Smooth muscle cell (in vitro differentiated cells): ENCODE data around the gene INPP5D. TPM values are rescaled to one million over a fixed set of nuclear protein-coding genes. Genes with fewer than 3 reads are reported as not detected.

Experiments used
- DNase-seq: peaks from one replicate; lab custom pipeline; 2025; ENCODE audit not compliant: unreplicated experiment; lab: John Stamatoyannopoulos, UW
- H2AFZ ChIP-seq: fragments of 200-600 bp; sonication (generic); 2 replicates; pipeline ENCODE4 v1.6.0; 2016; ENCODE audit warnings: antibody characterized with exemption, low read depth, mild to moderate bottlenecking
- H3F3A ChIP-seq: fragments of 200-600 bp; sonication (generic); 2 replicates; pipeline ENCODE4 v1.6.0; 2017; ENCODE audit warnings: antibody characterized with exemption, low read depth
- H3K27ac ChIP-seq: fragments of 200-600 bp; sonication (generic); 2 replicates; pipeline ENCODE4 v1.5.1; 2016; ENCODE audit warnings: low read depth, mild to moderate bottlenecking
- H3K27me3 ChIP-seq: fragments of 200-600 bp; sonication (generic); 2 replicates; pipeline ENCODE4 v1.6.1; 2016; ENCODE audit warnings: low read depth, mild to moderate bottlenecking
- H3K36me3 ChIP-seq: fragments of 200-600 bp; sonication (generic); 2 replicates; pipeline ENCODE4 v1.5.1; 2016; ENCODE audit warnings: low read depth
- H3K4me1 ChIP-seq: fragments of 200-600 bp; sonication (generic); 2 replicates; pipeline ENCODE4 v1.5.1; 2016; ENCODE audit warnings: low read depth
- H3K4me2 ChIP-seq: fragments of 200-600 bp; sonication (generic); 2 replicates; pipeline ENCODE4 v1.6.0; 2016; ENCODE audit warnings: mild to moderate bottlenecking
- H3K4me3 ChIP-seq: fragments of 200-600 bp; sonication (generic); 2 replicates; pipeline ENCODE4 v1.5.1; 2016; ENCODE audit warnings: mild to moderate bottlenecking
- H3K79me2 ChIP-seq: fragments of 200-600 bp; sonication (generic); 2 replicates; pipeline ENCODE4 v1.6.0; 2016; ENCODE audit warnings: low read depth, mild to moderate bottlenecking
- H3K9ac ChIP-seq: fragments of 200-600 bp; sonication (generic); 2 replicates; pipeline ENCODE4 v1.6.0; 2016; ENCODE audit warnings: low read depth
- H3K9me3 ChIP-seq: fragments of 200-600 bp; sonication (generic); replicated peaks from 2 replicates; pipeline ENCODE4 v1.5.1; 2016; ENCODE audit warnings: low read depth
- H4K20me1 ChIP-seq: fragments of 200-600 bp; sonication (generic); 2 replicates; pipeline ENCODE4 v1.6.0; 2016; ENCODE audit warnings: low read depth
- WGBS: methylation state at CpG from one replicate; pipeline ENCODE4 v1.1.7; 2016; ENCODE audit warnings: low lambda C conversion rate; 5-methylcytosine and 5-hydroxymethylcytosine counted together
- polyA plus RNA-seq: library from polyadenylated mRNA; unstranded; fragments of >200 nt; fragmentation: Nextera tagmentation; extraction: Ambion mirVana; gene quantifications from 2 replicates; pipeline ENCODE4 v1.2.1, GENCODE V29; 2016
- total RNA-seq: library from RNA; depleted of rRNA; stranded (reverse); fragments of >200 nt; gene quantifications from 2 replicates; pipeline ENCODE4 v1.2.3, GENCODE V29; 2014
- TF ChIP-seq, protein P1 (sequence below): fragments of 200-600 bp; sonication (generic); IDR thresholded peaks from 2 replicates; pipeline ENCODE4 v1.5.1; 2017; ENCODE audit warnings: borderline replicate concordance, mild to moderate bottlenecking, antibody characterized with exemption; ENCODE audit not compliant: insufficient read depth, poor library complexity, severe bottlenecking

The INPP5D gene
- total and polyA plus RNA-seq, 2 experiments from 2014 or later = 5.6 to 17.8 TPM

DNA sequence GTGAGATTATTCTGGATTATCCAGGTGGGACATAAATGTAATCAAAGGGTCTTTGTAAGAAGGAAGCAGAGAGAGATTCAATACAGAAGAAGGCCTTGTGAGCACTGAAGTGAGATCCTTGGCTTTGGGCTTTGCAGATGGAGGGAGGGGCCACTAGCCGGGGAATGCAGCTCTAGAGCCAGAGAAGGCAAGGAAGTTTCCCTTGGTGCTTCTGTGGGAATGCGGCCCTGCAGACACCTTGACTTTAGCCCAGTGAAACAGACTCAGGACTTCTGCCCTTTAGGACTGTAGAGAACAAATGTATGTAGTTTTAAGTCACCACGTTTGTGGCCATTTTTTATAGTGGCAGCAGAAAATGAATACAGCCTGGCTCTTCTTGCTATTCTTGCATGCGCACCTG lies 19.6 kb upstream of the INPP5D start:
- no peak overlapping the region for H3K4me3 ChIP-seq
- H3K36me3 ChIP-seq = no peaks in the 10 kb centered on the region
- H3K9ac ChIP-seq = no peak overlapping the region
- H3K79me2 ChIP-seq = no peaks in the 10 kb centered on the region
- DNase-seq = no peak
- no peak overlapping the region for H2AFZ ChIP-seq
- TF ChIP-seq, protein P1, sequence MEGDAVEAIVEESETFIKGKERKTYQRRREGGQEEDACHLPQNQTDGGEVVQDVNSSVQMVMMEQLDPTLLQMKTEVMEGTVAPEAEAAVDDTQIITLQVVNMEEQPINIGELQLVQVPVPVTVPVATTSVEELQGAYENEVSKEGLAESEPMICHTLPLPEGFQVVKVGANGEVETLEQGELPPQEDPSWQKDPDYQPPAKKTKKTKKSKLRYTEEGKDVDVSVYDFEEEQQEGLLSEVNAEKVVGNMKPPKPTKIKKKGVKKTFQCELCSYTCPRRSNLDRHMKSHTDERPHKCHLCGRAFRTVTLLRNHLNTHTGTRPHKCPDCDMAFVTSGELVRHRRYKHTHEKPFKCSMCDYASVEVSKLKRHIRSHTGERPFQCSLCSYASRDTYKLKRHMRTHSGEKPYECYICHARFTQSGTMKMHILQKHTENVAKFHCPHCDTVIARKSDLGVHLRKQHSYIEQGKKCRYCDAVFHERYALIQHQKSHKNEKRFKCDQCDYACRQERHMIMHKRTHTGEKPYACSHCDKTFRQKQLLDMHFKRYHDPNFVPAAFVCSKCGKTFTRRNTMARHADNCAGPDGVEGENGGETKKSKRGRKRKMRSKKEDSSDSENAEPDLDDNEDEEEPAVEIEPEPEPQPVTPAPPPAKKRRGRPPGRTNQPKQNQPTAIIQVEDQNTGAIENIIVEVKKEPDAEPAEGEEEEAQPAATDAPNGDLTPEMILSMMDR = no peak
- no peaks in the 10 kb centered on the region for H4K20me1 ChIP-seq
- no peak overlapping the region for H3K4me2 ChIP-seq
- WGBS = 78% methylated on average over 4 of the region's 4 CpGs
- H3K27me3 ChIP-seq = no peaks in the 10 kb centered on the region
- no peak overlapping the region for H3K27ac ChIP-seq
- H3K9me3 ChIP-seq = no peaks in the 10 kb centered on the region
- no peaks in the 10 kb centered on the region for H3F3A ChIP-seq
- H3K4me1 ChIP-seq = no peaks in the 10 kb centered on the region

DNA sequence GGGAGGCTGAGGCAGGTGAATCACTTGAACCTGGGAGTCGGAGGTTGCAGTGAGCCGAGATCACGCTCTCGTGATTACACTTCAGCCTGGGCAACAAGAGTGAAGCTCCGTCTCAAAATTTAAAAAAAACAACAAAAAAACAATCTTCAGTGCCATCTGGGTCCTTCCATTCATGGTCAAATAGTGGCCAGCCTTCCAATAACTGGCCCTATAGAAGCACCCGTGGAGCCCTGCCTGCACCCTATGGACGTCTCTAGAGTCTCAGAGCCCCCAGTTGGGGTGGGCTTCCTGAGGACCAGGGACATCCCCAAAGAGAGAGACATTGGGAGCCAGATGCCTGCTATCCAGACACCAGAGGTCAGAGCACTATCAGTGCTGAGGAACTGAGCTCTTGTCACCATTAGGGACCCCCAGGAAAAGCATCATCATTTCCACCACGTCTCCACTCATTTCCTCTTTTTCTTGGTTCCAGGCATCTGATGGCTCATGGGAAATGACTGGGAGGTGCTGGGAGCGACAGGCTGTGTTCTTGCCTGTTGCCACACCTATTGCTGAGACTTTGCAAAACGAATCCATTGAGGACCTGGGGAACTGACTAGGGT lies 18.3 kb upstream of the INPP5D start:
- 90% methylated on average over 10 of the region's 10 CpGs for WGBS
- Histone ChIP-seq H4K20me1 (no peaks in the 10 kb centered on the region), H3K4me1 (no peaks in the 10 kb centered on the region), H3K79me2 (no peaks in the 10 kb centered on the region), H2AFZ (no peak overlapping the region), H3K27ac (no peak overlapping the region), H3K27me3 (no peaks in the 10 kb centered on the region), H3K9me3 (no peaks in the 10 kb centered on the region), H3K4me2 (no peak overlapping the region), H3K36me3 (no peaks in the 10 kb centered on the region), H3K9ac (no peak overlapping the region), H3F3A (no peaks in the 10 kb centered on the region), H3K4me3 (no peak overlapping the region)
- DNase-seq = no peak
- TF ChIP-seq, protein P1 = no peak

DNA sequence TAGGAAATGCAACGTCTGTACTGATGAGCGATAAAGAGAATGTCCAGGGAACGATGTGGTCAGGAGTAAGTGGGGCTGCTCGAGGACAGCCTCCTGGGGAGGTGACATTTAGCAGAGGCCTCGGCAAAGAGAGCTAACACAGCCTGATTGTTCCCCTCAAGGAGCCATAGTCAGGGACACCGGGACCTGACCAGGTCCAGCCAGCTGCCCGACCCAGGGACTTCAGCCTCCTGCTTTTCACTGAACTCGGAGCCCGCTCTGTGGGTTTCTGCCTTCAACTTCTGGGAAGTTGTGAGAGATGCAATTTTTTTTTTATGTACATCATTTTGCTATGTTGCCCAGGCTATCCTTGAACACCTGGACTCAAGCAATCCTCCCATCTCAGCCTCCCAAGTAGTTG lies 17.6 kb upstream of the INPP5D start:
- no peak overlapping the region for H2AFZ ChIP-seq
- TF ChIP-seq, protein P1 = no peak
- H3K27me3 ChIP-seq = no peaks in the 10 kb centered on the region
- H3K9ac ChIP-seq = no peak overlapping the region
- no peaks in the 10 kb centered on the region for H4K20me1 ChIP-seq
- no peaks in the 10 kb centered on the region for H3K79me2 ChIP-seq
- no peak overlapping the region for H3K4me2 ChIP-seq
- no peak overlapping the region for H3K4me3 ChIP-seq
- 89% methylated on average over 9 of the region's 9 CpGs for WGBS
- DNase-seq = no peak
- no peaks in the 10 kb centered on the region for H3K36me3 ChIP-seq
- no peaks in the 10 kb centered on the region for H3F3A ChIP-seq
- no peaks in the 10 kb centered on the region for H3K9me3 ChIP-seq
- H3K27ac ChIP-seq = no peak overlapping the region
- H3K4me1 ChIP-seq = no peaks in the 10 kb centered on the region

DNA sequence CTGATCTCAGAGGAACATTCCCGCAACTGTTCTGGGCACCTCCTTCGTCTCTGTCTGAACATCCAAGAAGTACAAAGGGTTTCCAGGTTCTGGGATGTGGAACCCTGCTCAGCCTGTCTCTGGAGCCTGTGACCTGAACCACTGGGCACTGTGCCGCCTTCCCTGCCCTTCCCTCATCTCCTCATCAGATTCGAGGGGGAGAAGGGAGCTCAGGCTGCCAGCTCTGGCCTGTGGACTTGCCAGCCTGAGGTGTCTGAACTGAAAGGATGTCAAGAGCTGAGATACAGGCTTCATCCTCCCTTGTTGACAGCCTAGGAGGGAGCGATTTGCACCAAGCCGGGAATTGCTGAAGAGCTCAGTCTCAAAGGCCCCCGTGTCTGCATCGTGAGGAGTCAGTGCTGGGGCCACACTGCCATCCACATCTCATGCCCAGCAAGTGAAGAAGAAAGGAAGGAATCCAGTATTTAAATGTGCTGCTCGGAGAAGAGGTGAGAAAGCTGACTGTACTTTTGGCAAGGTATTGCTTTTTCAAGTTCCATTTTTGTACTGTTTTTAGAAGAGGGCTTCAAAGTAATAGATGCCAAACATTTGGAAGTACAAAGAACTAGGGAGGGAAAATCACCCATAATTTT lies 15.1 kb upstream of the INPP5D start:
- TF ChIP-seq, protein P1 = no peak
- H3K9ac ChIP-seq = no peak overlapping the region
- no peak for DNase-seq
- no peaks in the 10 kb centered on the region for H3K36me3 ChIP-seq
- H3K4me1 ChIP-seq = no peaks in the 10 kb centered on the region
- no peaks in the 10 kb centered on the region for H3K9me3 ChIP-seq
- H4K20me1 ChIP-seq = no peaks in the 10 kb centered on the region
- no peak overlapping the region for H3K4me2 ChIP-seq
- H3K79me2 ChIP-seq = no peaks in the 10 kb centered on the region
- H2AFZ ChIP-seq = no peak overlapping the region
- no peak overlapping the region for H3K4me3 ChIP-seq
- no peak overlapping the region for H3K27ac ChIP-seq
- WGBS = 89% methylated on average over 9 of the region's 9 CpGs
- no peaks in the 10 kb centered on the region for H3F3A ChIP-seq
- no peaks in the 10 kb centered on the region for H3K27me3 ChIP-seq
